ENCODE results near the gene NRG3.

DNA sequence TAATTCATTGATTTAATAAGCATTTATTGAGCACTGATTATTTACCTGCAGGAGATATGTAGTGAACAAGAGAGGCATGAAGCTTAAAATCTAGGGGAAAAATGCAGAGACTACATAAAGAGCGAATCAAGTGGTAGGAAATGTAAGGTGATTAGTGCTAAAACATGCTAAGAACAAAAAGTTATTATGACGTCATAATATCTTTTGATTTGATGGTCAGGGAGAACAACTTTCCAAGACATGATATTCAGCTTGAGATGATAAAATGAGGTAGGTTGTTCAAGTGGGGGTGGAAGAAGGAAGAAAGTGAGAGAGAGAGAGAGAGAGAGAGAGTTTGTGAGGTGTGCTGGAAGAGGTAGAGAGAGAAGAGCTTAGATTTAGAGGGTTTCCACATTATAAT, 317.7 kb downstream of the NRG3 start:
- TF ChIP-seq, protein P1, sequence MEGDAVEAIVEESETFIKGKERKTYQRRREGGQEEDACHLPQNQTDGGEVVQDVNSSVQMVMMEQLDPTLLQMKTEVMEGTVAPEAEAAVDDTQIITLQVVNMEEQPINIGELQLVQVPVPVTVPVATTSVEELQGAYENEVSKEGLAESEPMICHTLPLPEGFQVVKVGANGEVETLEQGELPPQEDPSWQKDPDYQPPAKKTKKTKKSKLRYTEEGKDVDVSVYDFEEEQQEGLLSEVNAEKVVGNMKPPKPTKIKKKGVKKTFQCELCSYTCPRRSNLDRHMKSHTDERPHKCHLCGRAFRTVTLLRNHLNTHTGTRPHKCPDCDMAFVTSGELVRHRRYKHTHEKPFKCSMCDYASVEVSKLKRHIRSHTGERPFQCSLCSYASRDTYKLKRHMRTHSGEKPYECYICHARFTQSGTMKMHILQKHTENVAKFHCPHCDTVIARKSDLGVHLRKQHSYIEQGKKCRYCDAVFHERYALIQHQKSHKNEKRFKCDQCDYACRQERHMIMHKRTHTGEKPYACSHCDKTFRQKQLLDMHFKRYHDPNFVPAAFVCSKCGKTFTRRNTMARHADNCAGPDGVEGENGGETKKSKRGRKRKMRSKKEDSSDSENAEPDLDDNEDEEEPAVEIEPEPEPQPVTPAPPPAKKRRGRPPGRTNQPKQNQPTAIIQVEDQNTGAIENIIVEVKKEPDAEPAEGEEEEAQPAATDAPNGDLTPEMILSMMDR (IDR thresholded peaks at IDR 0.05): no peak
- no peak for TF ChIP-seq EZH2 (IDR thresholded peaks at IDR 0.05; ENCODE audit: borderline replicate concordance, insufficient read depth, low read depth, low read length, poor library complexity, severe bottlenecking)
